GM12878 (cell line): ENCODE data around the gene MKX. TPM values are rescaled to one million over a fixed set of nuclear protein-coding genes. Genes with fewer than 3 reads are reported as not detected.

Experiments used
- ATAC-seq: fragments of 200-7000 bp; cut with Tn5 transposase; 3 replicates; pipeline ENCODE4 v1.9.1; 2020; ENCODE audit warnings: mild to moderate bottlenecking, moderate library complexity
- BruUV-seq: library from RNA; stranded (reverse); fragments of 400-500 nt; replicated peaks from 2 replicates; lab custom pipeline; 2021; lab: Mats Ljungman, UMichigan
- CTCF ChIA-PET: fragments of 300-600 bp; sonication (Branson Sonifier 250); formaldehyde crosslinking; extraction: SDS; loops from one replicate; lab custom pipeline; 2021; ENCODE audit warnings: inconsistent platforms; lab: Yijun Ruan, JAX
- POLR2A ChIA-PET: fragments of 350-600 bp; formaldehyde crosslinking; extraction: SDS; loops from one replicate; lab custom pipeline; 2021; ENCODE audit warnings: inconsistent platforms; lab: Charles Lee
- RAD21 ChIA-PET: fragments of 300-600 bp; sonication (Branson Sonifier 250); formaldehyde crosslinking; loops from one replicate; lab custom pipeline; 2023; ENCODE audit warnings: antibody characterized with exemption; ENCODE audit not compliant: unreplicated experiment; lab: Charles Lee
- SMC1A ChIA-PET: fragments of 300-600 bp; sonication (Branson Sonifier 250); formaldehyde crosslinking; loops from one replicate; lab custom pipeline; 2023; ENCODE audit not compliant: unreplicated experiment, uncharacterized antibody; lab: Charles Lee
- DNase-seq: peaks from one replicate; pipeline ENCODE4 v3.0.0-alpha.2; 2011; ENCODE audit warnings: low read depth, low spot score
- FAIRE-seq: peaks from 3 replicates; lab custom pipeline; 2011; peaks lifted over from hg19 to GRCh38; lab: Jason Lieb, UNC
- H2AFZ ChIP-seq: 2 replicates; pipeline ENCODE4 v1.6.0; 2011; ENCODE audit warnings: low read depth, low read length, control low read depth; ENCODE audit not compliant: control insufficient read depth
- H3K27ac ChIP-seq: 2 replicates; pipeline ENCODE4 v1.5.1; 2011; ENCODE audit warnings: control low read depth; ENCODE audit not compliant: control insufficient read depth, insufficient read depth
- H3K27me3 ChIP-seq, 2 experiments: replicated peaks in 1 of 2; 2 replicates each; pipeline versions ENCODE4 v1.6.0 to v1.6.1; 2011; ENCODE audit warnings: low read length in 1 of 2; ENCODE audit not compliant: control insufficient read depth in 2 of 2, insufficient read depth in 2 of 2
- H3K36me3 ChIP-seq, 2 experiments: 2 replicates each; pipeline ENCODE4 v1.5.1; 2011; ENCODE audit warnings: low read length in 1 of 2; ENCODE audit not compliant: control insufficient read depth in 2 of 2, insufficient read depth in 2 of 2
- H3K4me1 ChIP-seq: 2 replicates; pipeline ENCODE4 v1.6.1; 2011; ENCODE audit warnings: mild to moderate bottlenecking, low read length, moderate library complexity, mixed read lengths; ENCODE audit not compliant: control insufficient read depth, insufficient read depth
- H3K4me2 ChIP-seq: 2 replicates; pipeline ENCODE4 v1.6.0; 2011; ENCODE audit warnings: control low read depth; ENCODE audit not compliant: control insufficient read depth, insufficient read depth
- H3K4me3 ChIP-seq: fragments of 200-600 bp; sonication (generic); 2 replicates; pipeline ENCODE4 v1.5.1; 2016
- H3K79me2 ChIP-seq: 2 replicates; pipeline ENCODE4 v1.6.0; 2011; ENCODE audit warnings: low read length; ENCODE audit not compliant: control insufficient read depth, insufficient read depth
- H3K9ac ChIP-seq: 2 replicates; pipeline ENCODE4 v1.8.0; 2011; ENCODE audit warnings: low read length, control low read depth, mixed read lengths; ENCODE audit not compliant: control insufficient read depth, insufficient read depth
- H3K9me3 ChIP-seq: replicated peaks from 3 replicates; pipeline ENCODE4 v1.5.1; 2011; ENCODE audit warnings: mild to moderate bottlenecking, low read length; ENCODE audit not compliant: control insufficient read depth, insufficient read depth
- H4K20me1 ChIP-seq: 2 replicates; pipeline ENCODE4 v1.6.0; 2011; ENCODE audit not compliant: control insufficient read depth, insufficient read depth
- SUZ12 ChIP-seq: fragments of 200-600 bp; sonication (generic); IDR thresholded peaks from one replicate; pipeline ENCODE4 v1.6.1; 2018; ENCODE audit warnings: antibody characterized with exemption, mild to moderate bottlenecking; ENCODE audit not compliant: unreplicated experiment
- ZBTB4 ChIP-seq: fragments of 450-650 bp; formaldehyde crosslinking; IDR thresholded peaks from 2 replicates; pipeline ENCODE4 v1.4.0; 2022; ENCODE audit warnings: mild to moderate bottlenecking, moderate library complexity
- WGBS: methylation state at CpG from one replicate; pipeline ENCODE4 v1.1.6; 2016; ENCODE audit warnings: low lambda C conversion rate; ENCODE audit not compliant: insufficient replicate concordance, insufficient coverage; ENCODE audit errors: missing lambda C conversion rate; 5-methylcytosine and 5-hydroxymethylcytosine counted together
- in situ Hi-C: fragments of 300-500 bp; cut with MboI; formaldehyde crosslinking; loops from 9 replicates; pipeline ENCODE4 v1.14.3; 2018; ENCODE audit warnings: mixed read lengths
- intact Hi-C: fragments of 100-400 bp; cut with micrococcal nuclease; formaldehyde crosslinking; loops from one replicate; pipeline ENCODE4 v1.14.2; 2022; ENCODE audit not compliant: unreplicated experiment
- polyA plus RNA-seq, 11 experiments: library from polyadenylated mRNA; depleted of rRNA in 4 of 11; unstranded in 6 of 11; stranded (reverse) in 5 of 11; fragments of >200 nt; fragmentation: Nextera tagmentation in 4 of 11; fragmentation: Illumina TruSeq in 1 of 11; extraction: Ambion mirVana in 4 of 11; extraction: Trizol in 1 of 11; gene quantifications; 1 replicate in 1 of 11; 2 replicates in 10 of 11; pipeline versions ENCODE4 v1.2.1 to v1.2.3, GENCODE V29; 2011 to 2016; ENCODE audit warnings: inconsistent platforms in 2 of 11, missing spikeins in 2 of 11, low read depth in 1 of 11
- total RNA-seq, 4 experiments: library from RNA; depleted of rRNA in 3 of 4; stranded (reverse); fragments of >200 nt in 3 of 4; fragmentation: Illumina TruSeq in 1 of 4; extraction: Trizol in 1 of 4; gene quantifications; 2 replicates each; pipeline versions ENCODE4 v1.2.1 to v1.2.3, GENCODE V29; 2013 to 2021

Gene MKX
- total and polyA plus RNA-seq, 10 of the 15 experiments (the other 5 are each of a cell fraction or from before 2014, with no cell fraction given), result not detected

DNA sequence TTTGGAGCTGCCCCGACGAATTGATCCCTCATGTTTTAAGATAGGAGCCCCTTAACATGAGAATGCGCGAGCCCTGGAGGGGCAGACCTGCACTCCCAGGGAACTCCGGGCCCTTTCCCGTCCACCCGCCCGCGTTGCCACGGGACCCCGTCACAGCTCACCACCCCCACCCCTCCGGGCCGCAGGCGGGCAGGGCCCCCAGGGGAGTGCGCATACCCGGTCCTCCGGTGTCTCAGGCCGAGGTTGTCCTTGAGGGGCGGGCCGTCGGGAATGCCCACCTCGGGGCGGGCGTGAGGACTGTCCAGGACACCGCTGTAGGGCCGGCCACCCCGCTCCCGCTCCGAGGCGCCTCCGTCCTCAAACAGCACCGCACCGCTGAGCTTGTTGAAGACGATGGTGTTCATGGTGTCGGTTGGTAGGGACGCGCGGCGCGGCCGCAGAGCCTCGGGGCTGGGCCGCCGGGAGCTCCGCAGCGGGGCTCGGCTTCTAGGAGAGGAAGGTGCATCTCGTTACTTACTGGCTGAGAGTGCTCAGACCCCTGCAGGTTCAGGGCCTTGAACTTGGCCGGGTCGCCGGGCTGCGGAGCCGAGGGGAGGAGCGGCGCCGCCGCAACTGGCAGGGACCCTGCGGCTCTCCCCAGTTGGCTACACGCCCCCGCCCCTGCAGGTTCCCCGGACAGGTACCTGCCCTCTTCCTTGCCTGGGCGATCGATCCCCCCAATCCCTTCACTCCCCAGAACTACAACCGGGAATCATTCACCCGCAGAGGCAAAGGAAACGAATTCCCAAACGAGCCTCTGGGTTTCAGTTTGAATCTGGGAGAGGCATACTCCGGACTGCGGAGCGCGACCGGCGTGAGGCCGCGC lies 2.4 kb downstream of the MKX start:
- in situ Hi-C loops (loop anchor here (25.0 kb wide), 1 partner anchor 644 kb away; no protein-coding TSS in a partner anchor), intact Hi-C loops (loop anchor here (2.0 to 5.0 kb wide), 3 partner anchors 436 to 640 kb away; no protein-coding TSS in a partner anchor)
- Histone ChIP-seq H3K4me1 (no peaks in the 10 kb centered on the region), H3K9ac (no peak overlapping the region), H2AFZ (no peak overlapping the region), H3K27me3 (peaks cover 12 to 51% of the 10 kb centered on the region in 2 experiments), H3K27ac (no peak overlapping the region), H3K36me3 (no peaks in the 10 kb centered on the region), H3K79me2 (no peaks in the 10 kb centered on the region), H3K4me3 (no peak overlapping the region), H4K20me1 (no peaks in the 10 kb centered on the region), H3K9me3 (peaks cover 14% of the 10 kb centered on the region; the same call in 2 of the 3 replicates), H3K4me2 (no peak overlapping the region)
- FAIRE-seq (no peak), DNase-seq (no peak), ATAC-seq (no peak)
- ChIA-PET CTCF (no interaction called here), SMC1A (no interaction called here), RAD21 (no interaction called here), POLR2A (no interaction called here)
- no peak for TF ChIP-seq ZBTB4 (CRISPR knock-in tag)
- peak; percentile 75 for TF ChIP-seq SUZ12
- 32% methylated on average over 58 of the region's 75 CpGs for WGBS
- BruUV-seq, result no TSS peak
